Neural progenitor cell (in vitro differentiated cells): Measurements from ENCODE around the gene LRGUK. TPM values are rescaled to one million over a fixed set of nuclear protein-coding genes. Genes with fewer than 3 reads are reported as not detected.

Experiments
- DNase-seq: peaks from one replicate; pipeline ENCODE4 v3.0.0-alpha.2; 2016; ENCODE audit warnings: low spot score
- H2AFZ ChIP-seq: fragments of 200-600 bp; sonication (generic); replicated peaks from 2 replicates; pipeline ENCODE4 v1.6.1; 2016; ENCODE audit warnings: antibody characterized with exemption
- H3F3A ChIP-seq: fragments of 200-600 bp; sonication (generic); 2 replicates; pipeline ENCODE4 v1.6.1; 2016; ENCODE audit warnings: antibody characterized with exemption, low read depth
- H3K27ac ChIP-seq: fragments of 200-600 bp; sonication (generic); 2 replicates; pipeline ENCODE4 v1.5.1; 2016; ENCODE audit warnings: mild to moderate bottlenecking
- H3K27me3 ChIP-seq: fragments of 200-600 bp; sonication (generic); 2 replicates; pipeline ENCODE4 v1.6.1; 2016; ENCODE audit warnings: mild to moderate bottlenecking, moderate library complexity
- H3K36me3 ChIP-seq: fragments of 200-600 bp; sonication (generic); 2 replicates; pipeline ENCODE4 v1.5.1; 2016
- H3K4me1 ChIP-seq: fragments of 200-600 bp; sonication (generic); 2 replicates; pipeline ENCODE4 v1.6.1; 2016; ENCODE audit warnings: mixed run types
- H3K4me2 ChIP-seq: fragments of 200-600 bp; sonication (generic); 2 replicates; pipeline ENCODE4 v1.6.1; 2016
- H3K4me3 ChIP-seq: fragments of 200-600 bp; sonication (generic); 2 replicates; pipeline ENCODE4 v1.5.1; 2016
- H3K79me2 ChIP-seq: fragments of 200-600 bp; sonication (generic); 2 replicates; pipeline ENCODE4 v1.6.1; 2016; ENCODE audit warnings: low read depth
- H3K9ac ChIP-seq: fragments of 200-600 bp; sonication (generic); 2 replicates; pipeline ENCODE4 v1.6.1; 2016
- H3K9me3 ChIP-seq: fragments of 200-600 bp; sonication (generic); 2 replicates; pipeline ENCODE4 v1.5.1; 2016; ENCODE audit warnings: low read depth
- H4K20me1 ChIP-seq: fragments of 200-600 bp; sonication (generic); 2 replicates; pipeline ENCODE4 v1.6.1; 2016; ENCODE audit warnings: low read depth
- H3K27ac Mint-ChIP-seq: 3 replicates; pipeline ENCODE4 v1.8.0; 2021; ENCODE audit warnings: mixed read lengths
- H3K27me3 Mint-ChIP-seq: 2 replicates; pipeline ENCODE4 v1.8.0; 2022; ENCODE audit warnings: low read depth, mild to moderate bottlenecking, inconsistent platforms, moderate library complexity, mixed read lengths; ENCODE audit not compliant: insufficient read depth
- H3K36me3 Mint-ChIP-seq: 3 replicates; pipeline ENCODE4 v1.8.0; 2021; ENCODE audit warnings: mixed read lengths
- H3K4me1 Mint-ChIP-seq: 3 replicates; pipeline ENCODE4 v1.8.0; 2021; ENCODE audit warnings: mixed read lengths
- H3K4me3 Mint-ChIP-seq: 3 replicates; pipeline ENCODE4 v1.8.0; 2021; ENCODE audit warnings: mild to moderate bottlenecking, moderate library complexity, mixed read lengths
- H3K9me3 Mint-ChIP-seq: 3 replicates; pipeline ENCODE4 v1.8.0; 2020; ENCODE audit warnings: mixed read lengths
- EZH2 ChIP-seq: fragments of 200-600 bp; sonication (generic); IDR thresholded peaks from 2 replicates; pipeline ENCODE4 v1.6.1; 2017; ENCODE audit warnings: antibody characterized with exemption, mild to moderate bottlenecking, moderate library complexity
- EZH2phosphoT487 ChIP-seq: fragments of 200-600 bp; sonication (generic); IDR thresholded peaks from 2 replicates; pipeline ENCODE4 v1.6.1; 2017; ENCODE audit warnings: antibody characterized with exemption
- total RNA-seq: library from RNA; depleted of rRNA; stranded (reverse); fragments of >200 nt; gene quantifications from 2 replicates; pipeline ENCODE4 v1.2.3, GENCODE V29; 2015; ENCODE audit warnings: low replicate concordance
- TF ChIP-seq, protein P1 (sequence below): fragments of 200-600 bp; sonication (generic); IDR thresholded peaks from 2 replicates; pipeline ENCODE4 v1.5.1; 2017; ENCODE audit warnings: antibody characterized with exemption, mild to moderate bottlenecking

The LRGUK gene
- total RNA-seq, 1 donor from 2014 or later, result 1.1 TPM

DNA sequence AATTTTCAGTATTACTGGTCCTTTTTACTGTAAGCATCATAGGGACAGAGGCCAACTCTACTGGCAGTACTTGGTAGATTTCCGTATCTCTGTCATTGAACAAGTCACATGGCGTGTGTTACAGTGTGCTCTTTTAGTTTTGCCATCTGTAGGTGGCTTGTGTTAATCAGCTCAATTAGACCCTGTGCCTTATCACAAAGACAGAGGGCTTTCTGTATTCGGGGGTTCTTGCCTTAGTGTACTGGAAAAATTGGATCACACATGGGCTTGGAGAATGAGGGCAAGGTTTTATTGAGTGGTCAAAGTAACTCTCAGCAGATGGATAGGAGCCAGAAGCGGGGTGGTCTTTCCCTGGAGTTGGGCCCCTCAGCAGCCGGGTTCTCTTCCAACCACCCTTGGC is 21.3 kb upstream of the LRGUK start:
- Histone ChIP-seq H4K20me1 (no peaks in the 10 kb centered on the region), H2AFZ (no peak overlapping the region), H3K4me1 (no peaks in the 10 kb centered on the region), H3F3A (no peaks in the 10 kb centered on the region), H3K9ac (no peak overlapping the region), H3K4me2 (no peak overlapping the region), H3K36me3 (no peaks in the 10 kb centered on the region), H3K27ac (no peak overlapping the region), H3K79me2 (no peaks in the 10 kb centered on the region), H3K27me3 (no peaks in the 10 kb centered on the region), H3K9me3 (no peaks in the 10 kb centered on the region), H3K4me3 (no peak overlapping the region)
- Mint-ChIP-seq H3K27ac (no peak overlapping the region), H3K36me3 (no peaks in the 10 kb centered on the region), H3K4me3 (no peak overlapping the region), H3K27me3 (no peaks in the 10 kb centered on the region), H3K9me3 (no peaks in the 10 kb centered on the region), H3K4me1 (no peaks in the 10 kb centered on the region)
- no peak for DNase-seq
- TF ChIP-seq EZH2phosphoT487, result no peak
- no peak for TF ChIP-seq EZH2
- TF ChIP-seq, protein P1, sequence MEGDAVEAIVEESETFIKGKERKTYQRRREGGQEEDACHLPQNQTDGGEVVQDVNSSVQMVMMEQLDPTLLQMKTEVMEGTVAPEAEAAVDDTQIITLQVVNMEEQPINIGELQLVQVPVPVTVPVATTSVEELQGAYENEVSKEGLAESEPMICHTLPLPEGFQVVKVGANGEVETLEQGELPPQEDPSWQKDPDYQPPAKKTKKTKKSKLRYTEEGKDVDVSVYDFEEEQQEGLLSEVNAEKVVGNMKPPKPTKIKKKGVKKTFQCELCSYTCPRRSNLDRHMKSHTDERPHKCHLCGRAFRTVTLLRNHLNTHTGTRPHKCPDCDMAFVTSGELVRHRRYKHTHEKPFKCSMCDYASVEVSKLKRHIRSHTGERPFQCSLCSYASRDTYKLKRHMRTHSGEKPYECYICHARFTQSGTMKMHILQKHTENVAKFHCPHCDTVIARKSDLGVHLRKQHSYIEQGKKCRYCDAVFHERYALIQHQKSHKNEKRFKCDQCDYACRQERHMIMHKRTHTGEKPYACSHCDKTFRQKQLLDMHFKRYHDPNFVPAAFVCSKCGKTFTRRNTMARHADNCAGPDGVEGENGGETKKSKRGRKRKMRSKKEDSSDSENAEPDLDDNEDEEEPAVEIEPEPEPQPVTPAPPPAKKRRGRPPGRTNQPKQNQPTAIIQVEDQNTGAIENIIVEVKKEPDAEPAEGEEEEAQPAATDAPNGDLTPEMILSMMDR, result no peak

GRCh38 chr7:134108802-134109201 is 18.3 kb upstream of the LRGUK start:
- DNase-seq, result no peak
- H3K4me1 Mint-ChIP-seq, result no peaks in the 10 kb centered on the region
- H3K36me3 Mint-ChIP-seq, result no peaks in the 10 kb centered on the region
- Histone ChIP-seq H3K27ac (no peak overlapping the region), H3F3A (no peaks in the 10 kb centered on the region), H3K4me2 (no peak overlapping the region), H3K79me2 (no peaks in the 10 kb centered on the region), H2AFZ (no peak overlapping the region), H3K36me3 (no peaks in the 10 kb centered on the region), H3K9ac (no peak overlapping the region), H3K4me3 (no peak overlapping the region), H3K9me3 (no peaks in the 10 kb centered on the region), H3K4me1 (no peaks in the 10 kb centered on the region), H3K27me3 (no peaks in the 10 kb centered on the region), H4K20me1 (no peaks in the 10 kb centered on the region)
- no peaks in the 10 kb centered on the region for H3K27me3 Mint-ChIP-seq
- TF ChIP-seq, protein P1, result no peak
- TF ChIP-seq EZH2phosphoT487 (no peak), EZH2 (no peak)
- no peak overlapping the region for H3K27ac Mint-ChIP-seq
- H3K9me3 Mint-ChIP-seq, result peaks cover 2% of the 10 kb centered on the region
- H3K4me3 Mint-ChIP-seq, result no peak overlapping the region

DNA sequence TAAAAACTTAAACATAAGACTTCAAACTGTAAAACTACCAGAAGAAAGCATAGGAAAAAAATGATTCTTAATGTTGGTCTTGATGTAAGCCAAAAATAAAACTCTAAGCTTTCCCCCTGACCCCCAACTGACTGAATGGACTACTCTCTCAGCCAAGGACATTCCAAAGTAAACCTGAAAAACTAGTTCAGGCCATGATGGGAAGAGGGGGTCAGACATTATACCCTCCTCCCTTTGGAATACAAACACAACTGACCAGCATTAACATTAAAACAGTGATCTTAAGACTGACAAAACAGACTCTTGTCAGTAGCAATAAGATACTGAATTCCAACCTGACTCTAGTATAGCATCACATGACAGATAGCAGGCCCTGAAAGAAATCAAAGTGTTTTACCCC is 13.5 kb upstream of the LRGUK start:
- no peak overlapping the region for H3K27ac Mint-ChIP-seq
- no peaks in the 10 kb centered on the region for H3K36me3 ChIP-seq

More for the DNA sequence above, 13.5 kb upstream of the LRGUK start:
- no peak for DNase-seq
- Histone ChIP-seq H3K4me2 (no peak overlapping the region), H3K4me1 (no peaks in the 10 kb centered on the region), H3K9me3 (no peaks in the 10 kb centered on the region), H3F3A (no peaks in the 10 kb centered on the region), H3K27ac (no peak overlapping the region), H3K4me3 (no peak overlapping the region), H3K9ac (no peak overlapping the region), H2AFZ (no peak overlapping the region), H3K27me3 (no peaks in the 10 kb centered on the region), H4K20me1 (no peaks in the 10 kb centered on the region), H3K79me2 (no peaks in the 10 kb centered on the region)
- no peak for TF ChIP-seq EZH2phosphoT487
- TF ChIP-seq EZH2, result no peak
- TF ChIP-seq, protein P1, result no peak
- Mint-ChIP-seq H3K4me1 (no peaks in the 10 kb centered on the region), H3K27me3 (no peaks in the 10 kb centered on the region), H3K36me3 (no peaks in the 10 kb centered on the region), H3K4me3 (no peak overlapping the region), H3K9me3 (peaks cover 4% of the 10 kb centered on the region)
